GM21723 (cell line): Measurements from ENCODE around the gene PHYH.
"Not testable (repeated sequence)": the region's sequence is repeated elsewhere in the genome, so short reads cannot be mapped to it uniquely, and the experiment has no call there.

Experiments used
- ATAC-seq: cut with Tn5 transposase; IDR thresholded peaks from one replicate; pipeline ENCODE4 v1.9.1; 2021; ENCODE audit warnings: mild to moderate bottlenecking, moderate library complexity; ENCODE audit not compliant: unreplicated experiment

Gene PHYH

GRCh38 chr10:13322615-13323148, 22.8 kb upstream of the PHYH start:
- ATAC-seq = no peak

- no peak for ATAC-seq
Observed at GRCh38 chr10:13321576-13321975, 21.7 kb upstream of the PHYH start.

GRCh38 chr10:13319166-13319565, 19.3 kb upstream of the PHYH start:
- ATAC-seq = no peak

GRCh38 chr10:13317474-13317873, 17.6 kb upstream of the PHYH start:
- ATAC-seq = no peak

- no peak for ATAC-seq
Observed at GRCh38 chr10:13316635-13317311, 16.9 kb upstream of the PHYH start.

- ATAC-seq = no peak
Observed at GRCh38 chr10:13315361-13315760, 15.5 kb upstream of the PHYH start.

GRCh38 chr10:13311177-13311575, 11.3 kb upstream of the PHYH start:
- ATAC-seq = no peak

- ATAC-seq = no peak
Observed at GRCh38 chr10:13310518-13311176, 10.8 kb upstream of the PHYH start.

- ATAC-seq = no peak
Observed at GRCh38 chr10:13309792-13310191, 9.9 kb upstream of the PHYH start.

- ATAC-seq = no peak
Observed at GRCh38 chr10:13308096-13308495, 8.2 kb upstream of the PHYH start.

- ATAC-seq = no peak
Observed at GRCh38 chr10:13306103-13306502, 6.2 kb upstream of the PHYH start.

GRCh38 chr10:13302821-13303555, 3.1 kb upstream of the PHYH start:
- no peak for ATAC-seq

- ATAC-seq = no peak
Observed at GRCh38 chr10:13298748-13299436, 972 bp downstream of the PHYH start.

GRCh38 chr10:13296476-13296875, 3.4 kb downstream of the PHYH start:
- no peak for ATAC-seq

GRCh38 chr10:13294784-13295183, 5.1 kb downstream of the PHYH start:
- no peak for ATAC-seq

- ATAC-seq = no peak
Observed at GRCh38 chr10:13291821-13292773, 7.8 kb downstream of the PHYH start.

- ATAC-seq = no peak
Observed at GRCh38 chr10:13291061-13291460, 8.8 kb downstream of the PHYH start.

- ATAC-seq = no peak
Observed at GRCh38 chr10:13284050-13284449, 15.8 kb downstream of the PHYH start.

GRCh38 chr10:13282348-13282747, 17.5 kb downstream of the PHYH start:
- not testable (repeated sequence) for ATAC-seq

GRCh38 chr10:13276749-13277365, 23.0 kb downstream of the PHYH start:
- no peak for ATAC-seq
